ENCODE data around the gene ANKRD49. TPM values are rescaled to one million over a fixed set of nuclear protein-coding genes. Genes with fewer than 3 reads are reported as not detected.

The ANKRD49 gene
- total RNA-seq, 6 experiments from 2014 or later: 4.4 to 6.6 (median 5.1) TPM

DNA sequence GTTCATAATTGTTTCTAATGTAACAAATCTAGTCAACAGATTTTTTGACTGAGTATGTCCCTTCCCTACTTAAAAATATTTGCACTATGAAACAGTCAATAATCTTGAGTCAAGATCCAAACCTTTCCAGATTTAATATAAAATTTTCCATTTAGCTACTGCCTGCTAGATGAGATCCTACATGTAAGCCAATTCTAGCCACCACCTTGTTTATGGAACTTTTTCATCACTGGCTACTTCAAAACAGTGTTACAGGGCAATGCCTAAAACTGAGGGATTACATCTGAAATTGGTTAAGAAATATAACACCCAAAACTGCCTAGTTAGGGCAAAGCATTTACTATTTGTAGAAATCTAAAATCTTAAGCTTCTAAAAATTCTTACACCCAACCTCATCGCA is 39.4 kb downstream of the ANKRD49 start:
- DNase-seq (no peak), ATAC-seq (no peak)
- intact Hi-C loops (cut with DNase I): no loop called here
- Histone ChIP-seq H3K9me3 (no peaks in the 10 kb centered on the region), H3K27me3 (no peaks in the 10 kb centered on the region), H3K36me3 (no peaks in the 10 kb centered on the region), H3K27ac (no peak overlapping the region), H3K4me1 (no peaks in the 10 kb centered on the region), H3K4me3 (no peak overlapping the region)
- WGBS (ENCODE audit: insufficient coverage, low coverage, low lambda C conversion rate, missing lambda C conversion rate): 91% methylated on average over 1 of the region's 1 CpG
- TF ChIP-seq, protein P1, sequence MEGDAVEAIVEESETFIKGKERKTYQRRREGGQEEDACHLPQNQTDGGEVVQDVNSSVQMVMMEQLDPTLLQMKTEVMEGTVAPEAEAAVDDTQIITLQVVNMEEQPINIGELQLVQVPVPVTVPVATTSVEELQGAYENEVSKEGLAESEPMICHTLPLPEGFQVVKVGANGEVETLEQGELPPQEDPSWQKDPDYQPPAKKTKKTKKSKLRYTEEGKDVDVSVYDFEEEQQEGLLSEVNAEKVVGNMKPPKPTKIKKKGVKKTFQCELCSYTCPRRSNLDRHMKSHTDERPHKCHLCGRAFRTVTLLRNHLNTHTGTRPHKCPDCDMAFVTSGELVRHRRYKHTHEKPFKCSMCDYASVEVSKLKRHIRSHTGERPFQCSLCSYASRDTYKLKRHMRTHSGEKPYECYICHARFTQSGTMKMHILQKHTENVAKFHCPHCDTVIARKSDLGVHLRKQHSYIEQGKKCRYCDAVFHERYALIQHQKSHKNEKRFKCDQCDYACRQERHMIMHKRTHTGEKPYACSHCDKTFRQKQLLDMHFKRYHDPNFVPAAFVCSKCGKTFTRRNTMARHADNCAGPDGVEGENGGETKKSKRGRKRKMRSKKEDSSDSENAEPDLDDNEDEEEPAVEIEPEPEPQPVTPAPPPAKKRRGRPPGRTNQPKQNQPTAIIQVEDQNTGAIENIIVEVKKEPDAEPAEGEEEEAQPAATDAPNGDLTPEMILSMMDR (IDR thresholded peaks at IDR 0.05): no peak
- no peak for TF ChIP-seq POLR2A (IDR thresholded peaks at IDR 0.05)

DNA sequence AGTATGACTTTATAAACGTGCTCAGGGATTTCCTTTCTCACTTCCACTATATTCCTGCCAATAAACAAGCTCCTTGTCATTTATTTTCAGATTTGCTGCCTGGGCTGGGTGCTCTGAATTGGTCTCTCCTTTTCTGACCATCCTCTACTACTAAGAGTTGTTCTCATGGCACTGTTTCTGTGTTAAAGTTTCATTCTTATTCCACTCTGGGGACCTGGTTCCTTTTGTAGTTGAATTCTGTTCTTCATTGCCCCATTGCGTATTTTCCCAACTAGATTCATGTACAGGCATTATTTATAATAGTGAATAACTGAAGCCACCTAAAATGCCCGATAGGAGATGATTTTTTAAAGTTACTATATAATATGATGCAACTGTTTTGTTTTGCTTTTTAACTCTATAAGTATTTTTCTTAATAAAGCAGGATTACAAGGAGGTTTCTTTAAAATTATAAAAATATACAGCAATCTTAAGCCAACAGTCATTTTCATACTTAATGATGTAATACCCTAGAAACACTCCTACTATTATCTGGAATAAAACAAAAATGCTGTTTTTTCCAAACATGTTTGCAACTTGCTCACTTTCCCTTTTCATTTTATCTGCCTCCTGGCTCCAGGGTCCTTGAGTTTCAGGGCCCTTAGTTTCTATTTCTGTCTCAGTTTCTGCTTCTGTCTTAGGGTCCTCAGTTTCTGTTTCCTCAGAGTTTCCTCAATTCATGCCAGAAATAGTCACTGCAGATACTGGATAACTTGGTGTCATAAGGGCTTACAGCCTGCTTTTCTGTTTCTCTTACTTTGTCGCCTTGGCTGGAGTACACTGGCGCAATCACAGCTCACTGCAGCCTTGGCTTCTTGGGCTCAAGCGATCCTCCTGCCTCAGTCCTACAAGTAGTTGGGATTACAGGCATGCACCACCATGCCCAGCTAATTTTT is 40.2 kb downstream of the ANKRD49 start:
- Histone ChIP-seq H3K9me3 (no peaks in the 10 kb centered on the region), H3K27ac (peak overlapping the region in 1 of 3 donors; percentile 4), H3K36me3 (no peaks in the 10 kb centered on the region), H3K4me3 (no peak overlapping the region), H3K4me1 (no peaks in the 10 kb centered on the region), H3K27me3 (no peaks in the 10 kb centered on the region)
- intact Hi-C loops (cut with DNase I): no loop called here
- WGBS (ENCODE audit: insufficient coverage, low coverage, low lambda C conversion rate, missing lambda C conversion rate): 42% methylated on average over 6 of the region's 6 CpGs
- peak; percentile 40 to 67 (median 59) for ATAC-seq
- DNase-seq: no peak
- TF ChIP-seq, protein P1 (IDR thresholded peaks at IDR 0.05): no peak
- TF ChIP-seq POLR2A (IDR thresholded peaks at IDR 0.05): no peak

DNA sequence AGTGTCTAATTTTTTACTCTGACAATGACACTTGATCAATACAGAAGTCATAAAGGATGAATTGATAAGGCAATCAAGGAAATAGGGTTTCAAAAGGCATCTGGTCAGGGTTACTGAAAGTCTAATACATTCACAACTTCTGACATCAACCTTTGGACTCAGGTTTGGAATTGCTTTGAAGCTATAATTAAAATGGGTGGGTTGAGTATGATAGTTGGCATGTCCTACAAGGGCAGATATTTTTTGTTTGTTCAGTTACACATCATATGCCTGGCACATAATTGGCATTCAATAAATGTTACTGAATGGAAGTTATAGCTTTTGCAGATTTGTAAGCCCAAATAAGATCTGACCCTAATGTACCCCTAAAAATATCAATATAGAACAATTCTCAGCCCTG is 42.6 kb downstream of the ANKRD49 start:
- Histone ChIP-seq H3K27me3 (no peaks in the 10 kb centered on the region), H3K36me3 (no peaks in the 10 kb centered on the region), H3K4me3 (no peak overlapping the region), H3K27ac (no peak overlapping the region), H3K9me3 (no peaks in the 10 kb centered on the region), H3K4me1 (no peaks in the 10 kb centered on the region)
- TF ChIP-seq, protein P1 (IDR thresholded peaks at IDR 0.05): no peak
- TF ChIP-seq POLR2A (IDR thresholded peaks at IDR 0.05): no peak
- no peak for DNase-seq
- ATAC-seq: peak in 1 of 4 donors; percentile 71
- intact Hi-C loops (cut with DNase I): no loop called here

DNA sequence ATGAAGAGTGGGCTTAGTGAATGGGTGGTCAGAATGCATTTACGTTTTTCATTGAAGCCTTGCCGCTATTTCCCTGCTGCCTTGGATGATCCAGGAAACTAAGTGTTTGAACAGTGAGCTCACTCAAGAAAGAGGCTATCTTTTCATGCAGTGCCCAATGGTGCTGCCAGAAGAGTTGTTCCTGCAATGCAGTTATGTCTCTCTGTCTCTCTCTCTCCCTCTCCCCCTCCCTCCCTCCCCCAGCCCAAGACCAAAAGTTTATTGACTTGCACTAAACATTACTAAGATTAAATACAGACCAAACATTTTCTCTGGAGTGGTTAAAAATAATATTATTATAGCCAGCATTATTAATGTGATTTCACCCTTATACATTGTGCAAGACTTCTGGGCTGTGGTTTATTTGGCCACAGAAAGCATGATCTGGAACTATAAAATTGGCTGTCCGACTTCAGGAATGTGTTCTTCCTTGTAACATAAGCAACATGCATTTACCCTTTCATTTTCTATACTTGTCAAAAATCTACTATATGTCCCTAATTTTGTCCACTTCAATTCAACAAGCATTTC is 43.3 kb downstream of the ANKRD49 start:
- ATAC-seq: peak in 1 of 4 donors; percentile 43
- no peak for TF ChIP-seq POLR2A (IDR thresholded peaks at IDR 0.05)
- TF ChIP-seq, protein P1 (IDR thresholded peaks at IDR 0.05): no peak
- H3K27ac ChIP-seq: no peak overlapping the region

More for the DNA sequence above, 43.3 kb downstream of the ANKRD49 start:
- no peak overlapping the region for H3K4me3 ChIP-seq
- DNase-seq: no peak
- no peaks in the 10 kb centered on the region for H3K4me1 ChIP-seq
- no peaks in the 10 kb centered on the region for H3K36me3 ChIP-seq
- intact Hi-C loops (cut with DNase I): no loop called here
- H3K27me3 ChIP-seq: no peaks in the 10 kb centered on the region
- WGBS (ENCODE audit: insufficient coverage, low coverage, low lambda C conversion rate, missing lambda C conversion rate): 53% methylated on average over 3 of the region's 3 CpGs
- H3K9me3 ChIP-seq: no peaks in the 10 kb centered on the region
